MM.1S (cell line): Measurements from ENCODE around the gene LINS1.

ENCODE experiments used
- EZH2 ChIP-seq: fragments of 300-600 bp; sonication (generic); optimal IDR thresholded peaks from 2 replicates; pipeline ENCODE3; 2017; ENCODE audit warnings: low read depth, mild to moderate bottlenecking, antibody characterized with exemption, low read length, mixed read lengths
- TF ChIP-seq, protein P1 (sequence below): fragments of 300-600 bp; sonication (generic); IDR thresholded peaks from 2 replicates; pipeline ENCODE4 v1.5.1; 2016; ENCODE audit warnings: antibody characterized with exemption, low read length, mixed read lengths

DNA sequence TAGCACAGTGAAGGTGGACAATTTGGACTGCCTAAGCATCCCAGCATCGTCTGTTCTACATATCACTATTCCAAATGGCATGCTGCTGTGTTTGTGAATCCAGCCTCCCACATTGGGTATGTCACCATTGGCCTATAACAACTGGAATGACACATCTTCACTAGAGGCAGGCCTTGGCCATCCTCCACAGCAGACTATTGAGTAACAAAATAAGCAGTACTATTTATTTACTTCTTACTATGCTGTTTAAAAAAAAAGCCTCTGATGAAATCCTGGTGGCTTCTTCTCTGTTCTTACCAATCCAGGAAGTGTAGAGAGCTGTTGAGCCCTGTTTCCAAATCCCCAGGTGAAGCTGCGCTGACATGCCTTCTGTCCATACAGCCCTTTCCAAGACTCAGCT is 42.7 kb downstream of the LINS1 start:
- TF ChIP-seq, protein P1, sequence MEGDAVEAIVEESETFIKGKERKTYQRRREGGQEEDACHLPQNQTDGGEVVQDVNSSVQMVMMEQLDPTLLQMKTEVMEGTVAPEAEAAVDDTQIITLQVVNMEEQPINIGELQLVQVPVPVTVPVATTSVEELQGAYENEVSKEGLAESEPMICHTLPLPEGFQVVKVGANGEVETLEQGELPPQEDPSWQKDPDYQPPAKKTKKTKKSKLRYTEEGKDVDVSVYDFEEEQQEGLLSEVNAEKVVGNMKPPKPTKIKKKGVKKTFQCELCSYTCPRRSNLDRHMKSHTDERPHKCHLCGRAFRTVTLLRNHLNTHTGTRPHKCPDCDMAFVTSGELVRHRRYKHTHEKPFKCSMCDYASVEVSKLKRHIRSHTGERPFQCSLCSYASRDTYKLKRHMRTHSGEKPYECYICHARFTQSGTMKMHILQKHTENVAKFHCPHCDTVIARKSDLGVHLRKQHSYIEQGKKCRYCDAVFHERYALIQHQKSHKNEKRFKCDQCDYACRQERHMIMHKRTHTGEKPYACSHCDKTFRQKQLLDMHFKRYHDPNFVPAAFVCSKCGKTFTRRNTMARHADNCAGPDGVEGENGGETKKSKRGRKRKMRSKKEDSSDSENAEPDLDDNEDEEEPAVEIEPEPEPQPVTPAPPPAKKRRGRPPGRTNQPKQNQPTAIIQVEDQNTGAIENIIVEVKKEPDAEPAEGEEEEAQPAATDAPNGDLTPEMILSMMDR: no peak
- no peak for TF ChIP-seq EZH2
